Kidney (tissue), 14 donors: ENCODE measurements around the gene C1orf21. TPM values are rescaled to one million over a fixed set of nuclear protein-coding genes. Genes with fewer than 3 reads are reported as not detected.

Experiments
- DNase-seq, 5 donors: peaks; one replicate each; pipeline ENCODE4 v3.0.0-alpha.2; 2013 to 2020
- FAIRE-seq: peaks from 2 replicates; lab custom pipeline; 2012; peaks lifted over from hg19 to GRCh38; lab: Jason Lieb, UNC
- H3K27ac ChIP-seq, 2 donors: one replicate each; pipeline ENCODE4 v1.7.0; 2013; ENCODE audit warnings: low read depth in 2 of 2, low read length in 2 of 2, inconsistent platforms in 1 of 2
- H3K27me3 ChIP-seq: one replicate; pipeline ENCODE4 v1.7.1; 2013; ENCODE audit warnings: low read length, inconsistent platforms; ENCODE audit not compliant: control insufficient read depth, insufficient read depth
- H3K36me3 ChIP-seq, 3 donors: one replicate each; pipeline versions ENCODE4 v1.7.0 to v1.7.1; 2013; ENCODE audit warnings: low read length in 3 of 3, control low read depth in 1 of 3, inconsistent platforms in 1 of 3; ENCODE audit not compliant: insufficient read depth in 3 of 3, control insufficient read depth in 2 of 3
- H3K4me1 ChIP-seq, 3 donors: one replicate each; pipeline versions ENCODE4 v1.7.0 to v1.7.1; 2013; ENCODE audit warnings: low read length in 3 of 3, inconsistent platforms in 1 of 3, low read depth in 1 of 3; ENCODE audit not compliant: control insufficient read depth in 2 of 3, insufficient read depth in 2 of 3
- H3K4me3 ChIP-seq, 3 donors: one replicate each; pipeline versions ENCODE4 v1.7.0 to v1.8.1; 2013; ENCODE audit warnings: low read length in 3 of 3, control low read depth in 1 of 3, inconsistent platforms in 1 of 3
- H3K9ac ChIP-seq, 3 donors: one replicate each; pipeline versions ENCODE4 v1.7.0 to v1.7.1; 2013; ENCODE audit warnings: low read length in 3 of 3, control low read depth in 1 of 3, inconsistent platforms in 1 of 3
- H3K9me3 ChIP-seq, 3 donors: one replicate each; pipeline versions ENCODE4 v1.7.0 to v1.7.1; 2013; ENCODE audit warnings: low read length in 3 of 3, control low read depth in 1 of 3, inconsistent platforms in 1 of 3; ENCODE audit not compliant: control insufficient read depth in 2 of 3, insufficient read depth in 1 of 3
- CTCF ChIP-seq: IDR thresholded peaks from 3 replicates; pipeline ENCODE4 v1.5.1; 2012; ENCODE audit warnings: mild to moderate bottlenecking, moderate library complexity, borderline replicate concordance; ENCODE audit not compliant: insufficient read depth; ENCODE audit errors: extremely low read depth
- intact Hi-C: fragments of 100-400 bp; cut with DNase I; formaldehyde crosslinking; loops from one replicate; pipeline ENCODE4 v1.11.1; 2022
- polyA plus RNA-seq: library from polyadenylated mRNA; stranded (reverse); fragments of 350-450 nt; fragmentation: Illumina TruSeq; extraction: RNeasy Lipid Tissue Mini Kit (QIAGEN cat#74804); gene quantifications from one replicate; pipeline ENCODE4 v1.2.3, GENCODE V29; 2014; ENCODE audit warnings: low read depth, low replicate concordance; ENCODE audit not compliant: insufficient read depth
- total RNA-seq: library from RNA; stranded (reverse); fragmentation: NEBNext Ultra II Directional; extraction: Animal tissue kit (Norgen Biotek cat#: 25700); gene quantifications from one replicate; pipeline ENCODE4 v1.2.1, GENCODE V29; 2021
- donor health status: control.
- donor health status: control.
- donor health status: control.
- donor health status: control.
- donor health status: control.
- donor health status: DM: yes; HTN: yes; CAD: no.
- donor health status: Normal renal cell carcinoma (clear cell type).

Gene C1orf21
- total and polyA plus RNA-seq, 2 donors from 2014 or later, result 18.3 to 18.6 TPM

GRCh38 chr1:184416481-184416880 is 29.7 kb downstream of the C1orf21 start:
- Histone ChIP-seq H3K27ac (no peak overlapping the region), H3K9me3 (no peaks in the 10 kb centered on the region), H3K9ac (no peak overlapping the region), H3K36me3 (no peaks in the 10 kb centered on the region), H3K27me3 (no peaks in the 10 kb centered on the region), H3K4me3 (no peak overlapping the region), H3K4me1 (no peaks in the 10 kb centered on the region)
- DNase-seq (no peak), FAIRE-seq (no peak)
- no peak for TF ChIP-seq CTCF
- intact Hi-C loops, result no loop called here

- H3K27ac ChIP-seq, result no peak overlapping the region
- intact Hi-C loops, result no loop called here
- no peak overlapping the region for H3K9ac ChIP-seq
- H3K27me3 ChIP-seq, result no peaks in the 10 kb centered on the region
- no peaks in the 10 kb centered on the region for H3K4me1 ChIP-seq
- H3K4me3 ChIP-seq, result no peak overlapping the region
- no peaks in the 10 kb centered on the region for H3K36me3 ChIP-seq
- no peak for DNase-seq
- H3K9me3 ChIP-seq, result no peaks in the 10 kb centered on the region
- TF ChIP-seq CTCF, result no peak
- no peak for FAIRE-seq
These were observed 30.1 kb downstream of the C1orf21 start for GRCh38 chr1:184416946-184417345.

GRCh38 chr1:184417916-184418315 is 31.1 kb downstream of the C1orf21 start:
- Histone ChIP-seq H3K27me3 (no peaks in the 10 kb centered on the region), H3K27ac (no peak overlapping the region), H3K36me3 (no peaks in the 10 kb centered on the region), H3K9me3 (no peaks in the 10 kb centered on the region), H3K4me3 (no peak overlapping the region), H3K4me1 (no peaks in the 10 kb centered on the region), H3K9ac (no peak overlapping the region)
- no peak for TF ChIP-seq CTCF
- DNase-seq (no peak), FAIRE-seq (no peak)
- intact Hi-C loops, result no loop called here
